GM12878 (cell line): ENCODE data around the gene DCC. TPM values are rescaled to one million over a fixed set of nuclear protein-coding genes. Genes with fewer than 3 reads are reported as not detected.

ENCODE experiments used
- ATAC-seq: fragments of 200-7000 bp; cut with Tn5 transposase; 3 replicates; pipeline ENCODE4 v1.9.1; 2020; ENCODE audit warnings: mild to moderate bottlenecking, moderate library complexity
- BruUV-seq: library from RNA; stranded (reverse); fragments of 400-500 nt; replicated peaks from 2 replicates; lab custom pipeline; 2021; lab: Mats Ljungman, UMichigan
- CTCF ChIA-PET: fragments of 300-600 bp; sonication (Branson Sonifier 250); formaldehyde crosslinking; extraction: SDS; loops from one replicate; lab custom pipeline; 2021; ENCODE audit warnings: inconsistent platforms; lab: Yijun Ruan, JAX
- POLR2A ChIA-PET: fragments of 350-600 bp; formaldehyde crosslinking; extraction: SDS; loops from one replicate; lab custom pipeline; 2021; ENCODE audit warnings: inconsistent platforms; lab: Charles Lee
- RAD21 ChIA-PET: fragments of 300-600 bp; sonication (Branson Sonifier 250); formaldehyde crosslinking; loops from one replicate; lab custom pipeline; 2023; ENCODE audit warnings: antibody characterized with exemption; ENCODE audit not compliant: unreplicated experiment; lab: Charles Lee
- SMC1A ChIA-PET: fragments of 300-600 bp; sonication (Branson Sonifier 250); formaldehyde crosslinking; loops from one replicate; lab custom pipeline; 2023; ENCODE audit not compliant: unreplicated experiment, uncharacterized antibody; lab: Charles Lee
- DNase-seq: peaks from one replicate; pipeline ENCODE4 v3.0.0-alpha.2; 2011; ENCODE audit warnings: low read depth, low spot score
- FAIRE-seq: peaks from 3 replicates; lab custom pipeline; 2011; peaks lifted over from hg19 to GRCh38; lab: Jason Lieb, UNC
- H2AFZ ChIP-seq: 2 replicates; pipeline ENCODE4 v1.6.0; 2011; ENCODE audit warnings: low read depth, low read length, control low read depth; ENCODE audit not compliant: control insufficient read depth
- H3K27ac ChIP-seq: 2 replicates; pipeline ENCODE4 v1.5.1; 2011; ENCODE audit warnings: control low read depth; ENCODE audit not compliant: control insufficient read depth, insufficient read depth
- H3K27me3 ChIP-seq, 2 experiments: replicated peaks in 1 of 2; 2 replicates each; pipeline versions ENCODE4 v1.6.0 to v1.6.1; 2011; ENCODE audit warnings: low read length in 1 of 2; ENCODE audit not compliant: control insufficient read depth in 2 of 2, insufficient read depth in 2 of 2
- H3K36me3 ChIP-seq, 2 experiments: 2 replicates each; pipeline ENCODE4 v1.5.1; 2011; ENCODE audit warnings: low read length in 1 of 2; ENCODE audit not compliant: control insufficient read depth in 2 of 2, insufficient read depth in 2 of 2
- H3K4me1 ChIP-seq: 2 replicates; pipeline ENCODE4 v1.6.1; 2011; ENCODE audit warnings: mild to moderate bottlenecking, low read length, moderate library complexity, mixed read lengths; ENCODE audit not compliant: control insufficient read depth, insufficient read depth
- H3K4me2 ChIP-seq: 2 replicates; pipeline ENCODE4 v1.6.0; 2011; ENCODE audit warnings: control low read depth; ENCODE audit not compliant: control insufficient read depth, insufficient read depth
- H3K4me3 ChIP-seq: fragments of 200-600 bp; sonication (generic); 2 replicates; pipeline ENCODE4 v1.5.1; 2016
- H3K79me2 ChIP-seq: 2 replicates; pipeline ENCODE4 v1.6.0; 2011; ENCODE audit warnings: low read length; ENCODE audit not compliant: control insufficient read depth, insufficient read depth
- H3K9ac ChIP-seq: 2 replicates; pipeline ENCODE4 v1.8.0; 2011; ENCODE audit warnings: low read length, control low read depth, mixed read lengths; ENCODE audit not compliant: control insufficient read depth, insufficient read depth
- H3K9me3 ChIP-seq: replicated peaks from 3 replicates; pipeline ENCODE4 v1.5.1; 2011; ENCODE audit warnings: mild to moderate bottlenecking, low read length; ENCODE audit not compliant: control insufficient read depth, insufficient read depth
- H4K20me1 ChIP-seq: 2 replicates; pipeline ENCODE4 v1.6.0; 2011; ENCODE audit not compliant: control insufficient read depth, insufficient read depth
- BACH1 ChIP-seq: fragments of 450-650 bp; IDR thresholded peaks from 2 replicates; pipeline ENCODE4 v1.6.1; 2017; ENCODE audit warnings: mild to moderate bottlenecking, borderline replicate concordance
- CHD1 ChIP-seq: IDR thresholded peaks from 2 replicates; pipeline ENCODE4 v1.6.1; 2012; ENCODE audit warnings: low read depth, low read length, improper control_type of control experiment
- RAD21 ChIP-seq: IDR thresholded peaks from 2 replicates; pipeline ENCODE4 v1.6.1; 2011; ENCODE audit warnings: mild to moderate bottlenecking, low read depth, low read length, moderate library complexity; ENCODE audit not compliant: insufficient read depth
- RELA ChIP-seq: fragments of 450-650 bp; IDR thresholded peaks from 2 replicates; pipeline ENCODE4 v1.8.0; 2014; ENCODE audit warnings: borderline replicate concordance; ENCODE audit not compliant: partially characterized antibody
- SRF ChIP-seq, 2 experiments: IDR thresholded peaks; 2 replicates each; pipeline ENCODE4 v1.6.1; 2011; ENCODE audit warnings: low read depth in 2 of 2, low read length in 2 of 2, mild to moderate bottlenecking in 1 of 2, moderate library complexity in 1 of 2
- SUZ12 ChIP-seq: fragments of 200-600 bp; sonication (generic); IDR thresholded peaks from one replicate; pipeline ENCODE4 v1.6.1; 2018; ENCODE audit warnings: antibody characterized with exemption, mild to moderate bottlenecking; ENCODE audit not compliant: unreplicated experiment
- ZNF207 ChIP-seq: fragments of 450-650 bp; IDR thresholded peaks from 2 replicates; pipeline ENCODE4 v1.6.1; 2014; ENCODE audit warnings: antibody characterized with exemption, mild to moderate bottlenecking, borderline replicate concordance
- WGBS: methylation state at CpG from one replicate; pipeline ENCODE4 v1.1.6; 2016; ENCODE audit warnings: low lambda C conversion rate; ENCODE audit not compliant: insufficient replicate concordance, insufficient coverage; ENCODE audit errors: missing lambda C conversion rate; 5-methylcytosine and 5-hydroxymethylcytosine counted together
- in situ Hi-C: fragments of 300-500 bp; cut with MboI; formaldehyde crosslinking; loops from 9 replicates; pipeline ENCODE4 v1.14.3; 2018; ENCODE audit warnings: mixed read lengths
- intact Hi-C: fragments of 100-400 bp; cut with micrococcal nuclease; formaldehyde crosslinking; loops from one replicate; pipeline ENCODE4 v1.14.2; 2022; ENCODE audit not compliant: unreplicated experiment
- polyA plus RNA-seq, 11 experiments: library from polyadenylated mRNA; depleted of rRNA in 4 of 11; unstranded in 6 of 11; stranded (reverse) in 5 of 11; fragments of >200 nt; fragmentation: Nextera tagmentation in 4 of 11; fragmentation: Illumina TruSeq in 1 of 11; extraction: Ambion mirVana in 4 of 11; extraction: Trizol in 1 of 11; gene quantifications; 1 replicate in 1 of 11; 2 replicates in 10 of 11; pipeline versions ENCODE4 v1.2.1 to v1.2.3, GENCODE V29; 2011 to 2016; ENCODE audit warnings: inconsistent platforms in 2 of 11, missing spikeins in 2 of 11, low read depth in 1 of 11
- total RNA-seq, 4 experiments: library from RNA; depleted of rRNA in 3 of 4; stranded (reverse); fragments of >200 nt in 3 of 4; fragmentation: Illumina TruSeq in 1 of 4; extraction: Trizol in 1 of 4; gene quantifications; 2 replicates each; pipeline versions ENCODE4 v1.2.1 to v1.2.3, GENCODE V29; 2013 to 2021
- TF ChIP-seq, protein P1 (sequence below): IDR thresholded peaks from 2 replicates; pipeline ENCODE4 v1.6.1; 2012; ENCODE audit warnings: mild to moderate bottlenecking, low read depth, low read length
- TF ChIP-seq, protein P2 (sequence below): IDR thresholded peaks from 2 replicates; pipeline ENCODE4 v1.6.1; 2011; ENCODE audit warnings: mild to moderate bottlenecking, low read depth, low read length, moderate library complexity; ENCODE audit not compliant: insufficient replicate concordance

The DCC gene
- total and polyA plus RNA-seq, 10 of the 15 experiments (the other 5 are each of a cell fraction or from before 2014, with no cell fraction given), result 0.01 TPM; not detected in 9

DNA sequence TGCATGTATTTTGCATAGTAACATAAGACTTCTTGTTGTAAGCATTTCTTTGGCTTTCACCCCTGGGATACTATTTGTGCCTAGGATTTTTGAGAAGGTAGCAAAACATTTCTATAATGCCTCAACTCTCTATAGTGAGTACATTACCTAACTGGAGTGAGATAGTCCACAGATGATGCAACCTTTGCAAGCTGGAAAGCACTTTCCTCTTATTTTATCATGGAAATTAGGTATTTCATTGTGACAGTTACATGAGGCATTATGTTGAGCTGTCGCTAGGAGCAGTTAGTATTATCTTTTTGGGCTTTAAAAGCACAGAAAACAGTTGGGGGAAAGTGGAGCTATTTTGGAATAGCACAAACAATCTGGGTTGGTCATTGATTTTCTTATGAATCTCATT lies 786.2 kb downstream of the DCC start:
- Histone ChIP-seq H3K9ac (no peak overlapping the region), H2AFZ (no peak overlapping the region), H3K79me2 (no peaks in the 10 kb centered on the region), H3K4me3 (no peak overlapping the region), H4K20me1 (no peaks in the 10 kb centered on the region), H3K4me1 (no peaks in the 10 kb centered on the region), H3K36me3 (no peaks in the 10 kb centered on the region), H3K9me3 (no peaks in the 10 kb centered on the region), H3K4me2 (no peak overlapping the region), H3K27ac (no peak overlapping the region), H3K27me3 (no peaks in the 10 kb centered on the region)
- FAIRE-seq (no peak), ATAC-seq (no peak), DNase-seq (no peak)
- POLR2A ChIA-PET, result no interaction called here
- CTCF ChIA-PET, result no interaction called here
- SMC1A ChIA-PET, result interaction anchor here (1.2 to 1.7 kb wide), 2 partner anchors 19 to 29 kb away, joined by 3 to 4 read pairs; no protein-coding TSS in a partner anchor
- RAD21 ChIA-PET, result no interaction called here
- in situ Hi-C loops (no loop called here), intact Hi-C loops (no loop called here)
- TF ChIP-seq SUZ12 (no peak), SRF (IDR thresholded peaks at IDR 0.05; ENCODE audit: low read depth in 2 of 2, low read length in 2 of 2) (no peak), ZNF207 (no peak)
- BruUV-seq, result no TSS peak
- 5% methylated on average over 1 of the region's 1 CpG for WGBS

DNA sequence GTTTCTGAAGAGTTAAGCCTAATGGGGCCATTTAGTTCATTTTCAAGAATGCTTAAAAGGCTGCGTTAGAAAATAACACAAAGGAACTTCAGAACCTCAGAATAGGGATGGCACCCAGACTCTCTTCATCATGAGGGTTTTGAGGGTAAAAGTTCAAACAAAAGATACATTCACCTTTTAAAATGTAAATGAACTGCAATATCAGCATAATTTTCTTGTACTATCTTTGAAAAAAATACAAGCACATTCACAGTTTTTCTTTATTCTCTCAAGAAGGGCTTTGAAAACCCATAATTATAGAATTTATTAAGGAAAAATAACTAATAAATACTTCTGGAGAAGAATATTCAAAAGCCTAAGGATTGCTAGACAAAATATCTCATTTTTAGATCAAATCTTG lies 791.0 kb downstream of the DCC start:
- Histone ChIP-seq H3K4me2 (no peak overlapping the region), H3K27me3 (no peaks in the 10 kb centered on the region), H3K79me2 (no peaks in the 10 kb centered on the region), H4K20me1 (no peaks in the 10 kb centered on the region), H3K9me3 (no peaks in the 10 kb centered on the region), H3K4me1 (no peaks in the 10 kb centered on the region), H3K4me3 (no peak overlapping the region), H3K27ac (no peak overlapping the region), H3K36me3 (no peaks in the 10 kb centered on the region), H2AFZ (no peak overlapping the region), H3K9ac (no peak overlapping the region)
- ChIA-PET POLR2A (no interaction called here), SMC1A (no interaction called here), RAD21 (no interaction called here), CTCF (no interaction called here)
- no TSS peak for BruUV-seq
- DNase-seq (no peak), ATAC-seq (no peak), FAIRE-seq (no peak)
- WGBS, result 0% methylated on average over 1 of the region's 1 CpG
- intact Hi-C loops, result no loop called here
- in situ Hi-C loops, result no loop called here
- TF ChIP-seq CHD1 (no peak), BACH1 (no peak), RELA (no peak), RAD21 (no peak)
- TF ChIP-seq, protein P1, sequence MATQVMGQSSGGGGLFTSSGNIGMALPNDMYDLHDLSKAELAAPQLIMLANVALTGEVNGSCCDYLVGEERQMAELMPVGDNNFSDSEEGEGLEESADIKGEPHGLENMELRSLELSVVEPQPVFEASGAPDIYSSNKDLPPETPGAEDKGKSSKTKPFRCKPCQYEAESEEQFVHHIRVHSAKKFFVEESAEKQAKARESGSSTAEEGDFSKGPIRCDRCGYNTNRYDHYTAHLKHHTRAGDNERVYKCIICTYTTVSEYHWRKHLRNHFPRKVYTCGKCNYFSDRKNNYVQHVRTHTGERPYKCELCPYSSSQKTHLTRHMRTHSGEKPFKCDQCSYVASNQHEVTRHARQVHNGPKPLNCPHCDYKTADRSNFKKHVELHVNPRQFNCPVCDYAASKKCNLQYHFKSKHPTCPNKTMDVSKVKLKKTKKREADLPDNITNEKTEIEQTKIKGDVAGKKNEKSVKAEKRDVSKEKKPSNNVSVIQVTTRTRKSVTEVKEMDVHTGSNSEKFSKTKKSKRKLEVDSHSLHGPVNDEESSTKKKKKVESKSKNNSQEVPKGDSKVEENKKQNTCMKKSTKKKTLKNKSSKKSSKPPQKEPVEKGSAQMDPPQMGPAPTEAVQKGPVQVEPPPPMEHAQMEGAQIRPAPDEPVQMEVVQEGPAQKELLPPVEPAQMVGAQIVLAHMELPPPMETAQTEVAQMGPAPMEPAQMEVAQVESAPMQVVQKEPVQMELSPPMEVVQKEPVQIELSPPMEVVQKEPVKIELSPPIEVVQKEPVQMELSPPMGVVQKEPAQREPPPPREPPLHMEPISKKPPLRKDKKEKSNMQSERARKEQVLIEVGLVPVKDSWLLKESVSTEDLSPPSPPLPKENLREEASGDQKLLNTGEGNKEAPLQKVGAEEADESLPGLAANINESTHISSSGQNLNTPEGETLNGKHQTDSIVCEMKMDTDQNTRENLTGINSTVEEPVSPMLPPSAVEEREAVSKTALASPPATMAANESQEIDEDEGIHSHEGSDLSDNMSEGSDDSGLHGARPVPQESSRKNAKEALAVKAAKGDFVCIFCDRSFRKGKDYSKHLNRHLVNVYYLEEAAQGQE, result no peak
- TF ChIP-seq, protein P2, sequence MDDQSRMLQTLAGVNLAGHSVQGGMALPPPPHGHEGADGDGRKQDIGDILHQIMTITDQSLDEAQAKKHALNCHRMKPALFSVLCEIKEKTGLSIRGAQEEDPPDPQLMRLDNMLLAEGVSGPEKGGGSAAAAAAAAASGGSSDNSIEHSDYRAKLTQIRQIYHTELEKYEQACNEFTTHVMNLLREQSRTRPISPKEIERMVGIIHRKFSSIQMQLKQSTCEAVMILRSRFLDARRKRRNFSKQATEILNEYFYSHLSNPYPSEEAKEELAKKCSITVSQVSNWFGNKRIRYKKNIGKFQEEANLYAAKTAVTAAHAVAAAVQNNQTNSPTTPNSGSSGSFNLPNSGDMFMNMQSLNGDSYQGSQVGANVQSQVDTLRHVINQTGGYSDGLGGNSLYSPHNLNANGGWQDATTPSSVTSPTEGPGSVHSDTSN, result no peak
